Measurements from ENCODE around the gene SYNE2.
"Not testable (repeated sequence)": the region's sequence is repeated elsewhere in the genome, so short reads cannot be mapped to it uniquely, and the experiment has no call there.

SYNE2 gene

GRCh38 chr14:64198486-64198885 lies 345.7 kb downstream of the SYNE2 start:
- DNase-seq = no peak

GRCh38 chr14:64200170-64200569 lies 347.4 kb downstream of the SYNE2 start:
- DNase-seq = no peak

- DNase-seq = no peak
Measured at GRCh38 chr14:64201296-64201695, 348.5 kb downstream of the SYNE2 start.

GRCh38 chr14:64201921-64202545 lies 349.2 kb downstream of the SYNE2 start:
- DNase-seq = no peak

- no peak for DNase-seq
Measured at GRCh38 chr14:64202716-64203115, 349.9 kb downstream of the SYNE2 start.

GRCh38 chr14:64203366-64204006 lies 350.7 kb downstream of the SYNE2 start:
- DNase-seq = no peak

GRCh38 chr14:64208261-64208660 lies 355.5 kb downstream of the SYNE2 start:
- no peak for DNase-seq

GRCh38 chr14:64208981-64209380 lies 356.2 kb downstream of the SYNE2 start:
- DNase-seq = no peak

GRCh38 chr14:64209444-64210131 lies 356.8 kb downstream of the SYNE2 start:
- no peak for DNase-seq

GRCh38 chr14:64210216-64210615 lies 357.4 kb downstream of the SYNE2 start:
- no peak for DNase-seq

GRCh38 chr14:64210912-64211311 lies 358.1 kb downstream of the SYNE2 start:
- not testable (repeated sequence) for DNase-seq

GRCh38 chr14:64212666-64213065 lies 359.9 kb downstream of the SYNE2 start:
- DNase-seq = no peak

- no peak for DNase-seq
Measured at GRCh38 chr14:64213086-64213485, 360.3 kb downstream of the SYNE2 start.

GRCh38 chr14:64213853-64214570 lies 361.2 kb downstream of the SYNE2 start:
- DNase-seq = no peak

- no peak for DNase-seq
Measured at GRCh38 chr14:64215274-64215673, 362.5 kb downstream of the SYNE2 start.

GRCh38 chr14:64215978-64216377 lies 363.2 kb downstream of the SYNE2 start:
- DNase-seq = no peak

GRCh38 chr14:64217308-64217707 lies 364.5 kb downstream of the SYNE2 start:
- DNase-seq = no peak

- no peak for DNase-seq
Measured at GRCh38 chr14:64217834-64218233, 365.0 kb downstream of the SYNE2 start.

- no peak for DNase-seq
Measured at GRCh38 chr14:64218344-64219240, 365.8 kb downstream of the SYNE2 start.

GRCh38 chr14:64220056-64220455 lies 367.3 kb downstream of the SYNE2 start:
- no peak for DNase-seq

- no peak for DNase-seq
Measured at GRCh38 chr14:64220466-64220865, 367.7 kb downstream of the SYNE2 start.

- no peak for DNase-seq
Measured at GRCh38 chr14:64221391-64222003, 368.7 kb downstream of the SYNE2 start.
